HepG2 (cell line): ENCODE measurements around the gene UBE2G2. TPM values are rescaled to one million over a fixed set of nuclear protein-coding genes. Genes with fewer than 3 reads are reported as not detected.
A peak's percentile ranks its signal among the peaks of the same experiment; 100 is the strongest.

Experiments
- AGO2 ChIP-seq: fragments of 200-400 bp; formaldehyde crosslinking; optimal IDR thresholded peaks from 2 replicates; pipeline ENCODE3; 2017; ENCODE audit warnings: mild to moderate bottlenecking, low read depth, low read length, moderate library complexity
- FOXP4 ChIP-seq: sonication (generic); formaldehyde crosslinking; IDR thresholded peaks from 2 replicates; pipeline ENCODE4 v1.4.0; 2020; ENCODE audit warnings: missing genetic modification reagents
- HMG20A ChIP-seq: IDR thresholded peaks from 2 replicates; pipeline ENCODE4 v1.6.1; 2016; ENCODE audit warnings: borderline replicate concordance
- MTF2 ChIP-seq: sonication (generic); formaldehyde crosslinking; IDR thresholded peaks from 2 replicates; pipeline ENCODE4 v1.5.0; 2020; ENCODE audit warnings: missing genetic modification reagents, borderline replicate concordance
- RXRB ChIP-seq: IDR thresholded peaks from 2 replicates; pipeline ENCODE4 v1.6.1; 2016; ENCODE audit warnings: borderline replicate concordance, missing genetic modification reagents, missing compliant biosample characterization
- SALL1 ChIP-seq: sonication (generic); formaldehyde crosslinking; IDR thresholded peaks from 2 replicates; pipeline ENCODE4 v1.8.0; 2022; ENCODE audit warnings: mild to moderate bottlenecking, missing genetic modification reagents
- ZNF138 ChIP-seq: sonication (generic); formaldehyde crosslinking; IDR thresholded peaks from 2 replicates; pipeline ENCODE4 v1.5.0; 2020; ENCODE audit warnings: mild to moderate bottlenecking, low read depth, missing genetic modification reagents
- ZNF20 ChIP-seq: sonication (generic); formaldehyde crosslinking; IDR thresholded peaks from 2 replicates; pipeline ENCODE4 v1.4.0; 2020; ENCODE audit warnings: mild to moderate bottlenecking, moderate library complexity, missing genetic modification reagents
- ZNF24 ChIP-seq: fragments of 450-650 bp; IDR thresholded peaks from 2 replicates; pipeline ENCODE4 v1.6.1; 2017; ENCODE audit warnings: antibody characterized with exemption, mild to moderate bottlenecking
- ZNF678 ChIP-seq: sonication (generic); formaldehyde crosslinking; IDR thresholded peaks from 2 replicates; pipeline ENCODE4 v1.4.0; 2020; ENCODE audit warnings: mild to moderate bottlenecking, missing genetic modification reagents
- ZNF83 ChIP-seq: sonication (generic); formaldehyde crosslinking; IDR thresholded peaks from 2 replicates; pipeline ENCODE4 v1.4.0; 2020; ENCODE audit warnings: missing genetic modification reagents, mild to moderate bottlenecking, borderline replicate concordance
- polyA plus RNA-seq, 8 experiments: library from polyadenylated mRNA; depleted of rRNA in 3 of 8; stranded (reverse) in 7 of 8; unstranded in 1 of 8; fragments of >200 nt; fragmentation: Illumina TruSeq in 4 of 8; extraction: Trizol in 4 of 8; gene quantifications; 2 replicates each; pipeline versions ENCODE4 v1.2.1 to v1.2.3, GENCODE V29; 2011 to 2016; ENCODE audit warnings: low read depth in 4 of 8, missing spikeins in 1 of 8, mixed read lengths in 1 of 8; ENCODE audit not compliant: insufficient read depth in 1 of 8
- total RNA-seq, 5 experiments: library from RNA; depleted of rRNA; stranded (reverse); fragments of >200 nt; fragmentation: Illumina TruSeq; extraction: Trizol; gene quantifications; 2 replicates each; pipeline ENCODE4 v1.2.3, GENCODE V29; 2016; ENCODE audit warnings: low read depth in 1 of 5
- TF ChIP-seq, protein P1 (sequence below), 2 experiments: sonication (generic) in 1 of 2; formaldehyde crosslinking in 1 of 2; IDR thresholded peaks; 2 replicates each; pipeline versions ENCODE4 v1.4.0 to v1.6.1; 2016 to 2020; ENCODE audit warnings: borderline replicate concordance in 1 of 2, low read depth in 1 of 2, mild to moderate bottlenecking in 1 of 2, missing genetic modification reagents in 1 of 2

The UBE2G2 gene
- total and polyA plus RNA-seq, 2 of the 13 experiments (the other 11 are each of a cell fraction or from before 2014, with no cell fraction given) = 55.4 to 92.0 TPM

DNA sequence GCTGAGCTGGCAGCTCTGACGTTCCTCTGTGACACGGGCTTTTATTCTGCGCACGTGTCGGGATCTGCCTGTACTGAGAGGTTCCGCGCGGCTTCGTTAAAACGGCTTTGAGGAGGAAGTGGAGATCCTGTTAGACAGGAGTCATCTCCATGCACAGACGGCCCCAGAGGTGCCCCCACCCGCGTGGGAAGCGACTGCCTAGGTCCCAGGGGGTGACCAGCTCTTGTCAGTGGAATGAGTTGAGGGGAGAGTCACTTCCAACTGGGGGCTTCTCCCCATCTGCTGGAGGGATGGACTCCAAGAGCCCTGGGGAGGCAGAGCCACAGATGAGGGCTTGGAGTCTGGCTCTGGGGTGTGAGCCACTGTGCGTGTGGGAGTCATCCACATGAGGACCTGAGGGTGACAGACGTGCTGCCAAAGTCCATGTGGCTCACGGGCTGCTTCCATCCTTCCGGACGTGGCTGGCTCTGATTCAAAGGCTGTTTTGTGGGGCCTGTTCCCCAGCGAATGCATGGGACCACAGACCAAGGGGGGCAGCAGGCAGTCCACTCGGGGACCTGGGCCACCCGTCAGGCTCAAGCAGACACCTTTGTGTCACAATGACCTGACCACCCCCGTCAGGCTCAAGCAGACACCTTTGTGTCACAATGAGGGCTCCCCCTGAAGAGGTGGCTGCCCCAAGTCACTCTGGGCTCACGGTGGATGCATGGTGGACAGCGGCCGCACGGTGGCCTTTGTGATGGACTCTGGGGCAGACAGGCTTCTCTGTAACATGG, 45.1 kb upstream of the UBE2G2 start (continued):
- TF ChIP-seq, protein P1, sequence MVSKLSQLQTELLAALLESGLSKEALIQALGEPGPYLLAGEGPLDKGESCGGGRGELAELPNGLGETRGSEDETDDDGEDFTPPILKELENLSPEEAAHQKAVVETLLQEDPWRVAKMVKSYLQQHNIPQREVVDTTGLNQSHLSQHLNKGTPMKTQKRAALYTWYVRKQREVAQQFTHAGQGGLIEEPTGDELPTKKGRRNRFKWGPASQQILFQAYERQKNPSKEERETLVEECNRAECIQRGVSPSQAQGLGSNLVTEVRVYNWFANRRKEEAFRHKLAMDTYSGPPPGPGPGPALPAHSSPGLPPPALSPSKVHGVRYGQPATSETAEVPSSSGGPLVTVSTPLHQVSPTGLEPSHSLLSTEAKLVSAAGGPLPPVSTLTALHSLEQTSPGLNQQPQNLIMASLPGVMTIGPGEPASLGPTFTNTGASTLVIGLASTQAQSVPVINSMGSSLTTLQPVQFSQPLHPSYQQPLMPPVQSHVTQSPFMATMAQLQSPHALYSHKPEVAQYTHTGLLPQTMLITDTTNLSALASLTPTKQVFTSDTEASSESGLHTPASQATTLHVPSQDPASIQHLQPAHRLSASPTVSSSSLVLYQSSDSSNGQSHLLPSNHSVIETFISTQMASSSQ (IDR thresholded peaks at IDR 0.05; ENCODE audit: low read depth) = no peak
- TF ChIP-seq, protein P1 (CRISPR knock-in tag; IDR thresholded peaks at IDR 0.05; ENCODE audit: borderline replicate concordance) = no peak; the same call in 1 of the 2 replicates
- TF ChIP-seq AGO2 (no peak), SALL1 (CRISPR knock-in tag) (0 out of 2 replicates have a peak, but pooled peaks have one; percentile 12), RXRB (CRISPR knock-in tag) (no peak), MTF2 (peak; percentile 53; the same call in 1 of the 2 replicates), ZNF678 (CRISPR knock-in tag) (no peak), FOXP4 (CRISPR knock-in tag) (peak; percentile 22; the same call in 1 of the 2 replicates), ZNF83 (CRISPR knock-in tag) (no peak), ZNF138 (CRISPR knock-in tag) (0 out of 2 replicates have a peak, but pooled peaks have one; percentile 7), ZNF20 (CRISPR knock-in tag) (no peak), HMG20A (no peak), ZNF24 (no peak)
